HT-29 (cell line): ENCODE results near the gene PSTK. TPM values are rescaled to one million over a fixed set of nuclear protein-coding genes. Genes with fewer than 3 reads are reported as not detected.

ENCODE experiments used
- DNase-seq: peaks from one replicate; pipeline ENCODE4 v3.0.0-alpha.2; 2015; ENCODE audit warnings: low spot score
- total RNA-seq: library from RNA; depleted of rRNA; stranded (reverse); fragments of >200 nt; shearing (Covaris generic); gene quantifications from 2 replicates; pipeline ENCODE4 v1.2.3, GENCODE V29; 2014

PSTK gene
- total RNA-seq, 1 experiment from 2014 or later, result 6.0 TPM

DNA sequence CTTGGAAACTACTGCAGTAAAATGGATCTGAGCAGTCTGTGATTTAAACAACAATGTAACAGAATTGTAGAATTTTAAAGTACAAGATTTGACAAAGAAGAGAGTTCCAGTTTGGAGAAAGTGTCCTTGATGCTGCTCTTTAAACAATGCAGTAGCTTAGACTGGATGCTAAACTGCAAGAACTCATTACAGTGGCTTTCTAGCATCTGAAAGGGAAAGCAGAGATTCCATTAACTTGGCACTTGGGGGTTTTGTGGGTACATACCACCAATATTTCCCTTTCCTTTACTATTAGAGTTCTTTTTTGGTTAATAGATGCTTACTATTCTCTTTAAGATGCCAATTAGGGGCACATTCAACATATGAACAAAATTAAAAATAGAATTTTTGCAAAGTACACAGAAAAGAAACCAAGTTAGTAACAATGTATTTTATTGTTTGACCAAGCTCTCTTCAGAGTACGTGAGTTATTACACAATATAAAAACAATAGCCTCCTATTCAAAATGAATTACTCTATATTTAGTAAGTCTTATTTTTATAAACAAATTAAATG lies 11.9 kb downstream of the PSTK start:
- DNase-seq, result no peak

DNA sequence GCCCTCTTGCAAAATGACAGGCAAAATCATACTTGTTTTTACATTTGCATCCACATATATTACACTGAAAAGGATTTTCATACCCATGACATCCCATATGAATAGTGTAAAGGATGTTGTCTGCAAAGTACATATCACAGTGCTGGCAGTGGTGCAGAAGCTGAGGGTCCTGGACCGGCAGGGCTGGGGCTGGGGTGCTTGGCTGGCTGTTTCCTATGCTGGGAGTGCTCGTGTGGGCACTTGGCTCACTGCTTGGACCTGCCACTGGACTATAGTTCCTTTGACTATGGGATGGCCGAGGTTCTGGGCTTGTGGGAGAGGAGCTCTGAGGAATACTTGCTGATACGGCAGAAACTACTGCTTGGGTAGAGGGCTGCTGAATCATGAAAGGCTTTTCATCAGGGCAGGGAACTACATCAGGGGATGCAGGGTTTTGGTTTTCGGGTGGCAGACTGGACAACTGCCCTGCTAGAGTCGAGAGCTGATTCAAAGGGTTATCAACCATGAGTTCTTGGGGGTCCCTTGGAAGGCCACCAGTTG lies 13.7 kb downstream of the PSTK start:
- no peak for DNase-seq

DNA sequence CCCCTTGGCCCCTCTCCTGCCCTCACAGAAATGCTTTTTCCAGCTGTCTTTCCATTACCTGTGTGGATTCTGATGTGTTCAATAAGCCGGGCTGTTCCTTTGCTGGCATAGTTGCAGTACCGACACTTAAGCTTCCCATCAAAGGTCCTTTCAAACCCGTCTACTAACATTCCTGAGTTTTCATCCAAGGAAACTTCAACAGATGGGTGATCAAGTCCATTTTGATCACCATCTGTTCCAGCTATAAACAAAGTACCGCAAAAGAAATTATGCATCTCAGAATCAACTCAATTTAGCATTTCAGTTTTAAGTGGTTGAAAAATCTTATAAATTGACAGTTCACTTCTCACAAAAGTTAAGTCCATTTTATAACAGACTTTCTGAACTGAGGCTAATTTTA lies 15.7 kb downstream of the PSTK start:
- DNase-seq, result no peak

DNA sequence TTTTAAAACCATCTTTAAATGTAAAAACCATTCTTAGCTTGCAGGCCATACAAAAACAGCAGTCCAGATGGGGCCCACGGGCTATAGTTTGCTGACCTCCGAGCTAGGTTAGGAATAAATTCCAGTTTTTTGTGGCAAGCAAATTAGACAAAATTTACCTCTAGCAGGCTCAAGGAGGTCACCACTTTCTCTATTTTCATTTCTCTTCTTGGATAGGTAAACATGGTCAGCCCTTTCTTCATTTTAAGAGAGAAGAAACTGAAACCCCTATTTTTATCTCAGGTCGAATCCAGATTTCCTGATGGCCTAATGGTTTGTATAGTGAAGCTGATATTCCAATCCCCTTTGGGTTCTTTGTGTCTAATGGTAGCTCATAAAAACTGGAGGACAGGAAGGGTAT lies 17.7 kb downstream of the PSTK start:
- DNase-seq, result no peak

DNA sequence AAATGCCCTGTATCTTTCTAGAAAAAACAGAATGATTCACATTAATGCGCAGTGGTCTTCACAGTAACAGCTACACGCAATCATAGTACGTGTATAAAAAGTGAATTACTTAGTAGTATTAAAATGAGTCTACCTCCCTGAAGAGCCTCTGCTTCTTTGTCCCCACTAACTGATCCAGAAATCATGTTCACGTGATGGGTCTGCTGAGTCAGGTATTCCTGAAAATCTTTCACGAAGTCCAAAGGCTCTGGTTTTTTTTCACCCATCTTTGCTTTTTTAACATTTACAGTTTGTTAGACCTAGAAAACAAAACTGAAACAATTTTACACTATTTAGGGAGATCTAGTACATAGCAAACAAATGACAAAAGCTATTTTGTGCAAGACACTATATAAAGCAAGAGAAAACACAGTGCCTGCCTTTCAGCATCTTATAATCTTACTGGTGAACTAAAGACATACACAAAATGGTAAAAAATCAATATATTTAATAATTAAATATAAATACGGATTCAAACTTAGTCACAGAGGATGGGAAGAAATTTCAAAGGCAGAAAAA lies 18.2 kb downstream of the PSTK start:
- no peak for DNase-seq

DNA sequence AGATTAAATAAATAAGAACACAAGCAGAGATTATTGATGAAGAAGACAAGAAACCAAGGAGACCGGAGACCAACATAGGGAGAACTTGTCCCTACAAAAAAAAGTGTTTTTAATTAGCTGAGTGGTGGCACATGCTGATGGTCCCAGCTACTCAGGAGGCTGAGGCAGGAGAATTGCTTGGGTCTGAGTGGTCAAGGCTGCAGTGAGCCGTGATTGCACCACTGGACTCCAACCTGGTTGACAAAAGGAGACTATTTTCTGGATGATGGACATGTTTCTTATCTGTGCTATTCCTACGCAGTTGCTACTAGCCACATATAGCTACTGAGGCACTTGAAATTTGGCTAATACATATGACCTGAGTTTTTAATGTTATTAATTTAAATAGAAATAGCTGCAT lies 18.7 kb downstream of the PSTK start:
- no peak for DNase-seq

DNA sequence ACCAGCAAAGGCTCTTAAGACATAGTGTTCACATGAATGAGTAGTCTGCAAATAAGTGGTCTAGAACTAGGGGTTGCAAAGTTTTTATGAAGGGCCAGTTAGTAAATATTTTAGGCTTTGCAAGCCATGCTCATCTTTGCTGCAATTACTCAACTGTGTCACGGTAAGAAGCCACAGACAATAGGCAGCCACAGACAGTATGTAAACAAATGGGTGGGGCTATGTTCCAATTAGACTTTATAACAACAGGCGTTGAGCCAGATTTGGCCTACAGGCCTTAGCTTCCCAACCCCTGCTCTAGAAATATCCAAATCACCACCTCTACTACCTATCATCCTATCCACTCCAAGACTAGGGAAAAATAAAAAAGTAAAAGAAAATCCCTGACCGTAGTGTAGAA lies 19.1 kb downstream of the PSTK start:
- peak; percentile 18 for DNase-seq

DNA sequence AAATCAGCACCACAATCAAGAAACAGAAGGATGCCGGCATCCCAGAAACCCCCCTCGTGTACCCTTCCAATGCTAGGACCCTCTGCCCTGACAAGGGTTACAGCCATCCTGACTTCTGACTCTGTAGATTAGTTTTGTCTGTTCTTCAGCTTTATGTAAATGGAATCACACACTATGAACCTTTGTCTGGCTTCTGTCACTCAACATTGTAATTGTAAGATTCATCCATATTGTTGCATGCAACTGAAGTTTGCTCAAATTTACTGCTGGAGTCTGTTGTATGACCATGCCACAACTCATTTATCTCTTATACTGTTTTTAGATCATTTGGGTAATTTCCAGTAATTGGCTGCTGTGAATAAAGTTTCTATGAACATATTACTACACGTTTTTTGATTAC lies 20.0 kb downstream of the PSTK start:
- DNase-seq, result no peak

DNA sequence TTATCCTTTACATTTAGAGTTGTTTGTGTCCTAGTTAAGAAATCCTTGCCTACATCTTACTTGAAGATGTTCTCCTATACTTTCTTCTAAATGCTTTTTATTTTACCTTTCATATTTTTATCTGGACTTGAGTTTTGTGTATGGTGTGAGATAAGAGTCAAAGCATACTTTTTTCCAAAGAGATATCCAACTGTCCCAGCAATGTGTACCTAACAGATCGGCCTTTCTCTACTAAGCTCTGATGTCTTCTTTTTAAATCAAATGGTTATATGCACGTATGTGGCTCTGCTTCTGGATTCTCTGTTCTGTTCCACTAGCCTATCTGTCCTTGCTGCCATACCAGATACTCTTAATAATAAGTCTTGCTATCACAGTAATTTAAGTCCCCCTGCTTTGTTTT lies 21.2 kb downstream of the PSTK start:
- no peak for DNase-seq

DNA sequence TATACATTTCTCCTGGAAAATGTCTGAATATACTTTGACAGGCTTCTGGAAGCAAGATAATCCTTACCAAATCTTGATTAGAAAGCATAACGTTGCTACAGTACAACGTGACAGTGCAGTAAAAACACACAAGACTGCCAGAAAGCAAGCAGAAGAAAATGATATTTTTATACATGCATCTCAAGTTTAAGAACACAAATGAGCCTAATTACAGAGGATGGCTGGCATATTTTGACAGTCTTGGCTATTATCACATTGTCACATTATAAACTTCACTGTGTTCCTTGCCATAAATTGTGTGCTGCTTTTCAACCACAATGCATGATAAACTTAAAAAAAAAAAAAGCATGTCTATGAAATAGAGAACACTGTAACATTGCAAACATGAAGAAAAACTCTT lies 24.1 kb downstream of the PSTK start:
- no peak for DNase-seq

DNA sequence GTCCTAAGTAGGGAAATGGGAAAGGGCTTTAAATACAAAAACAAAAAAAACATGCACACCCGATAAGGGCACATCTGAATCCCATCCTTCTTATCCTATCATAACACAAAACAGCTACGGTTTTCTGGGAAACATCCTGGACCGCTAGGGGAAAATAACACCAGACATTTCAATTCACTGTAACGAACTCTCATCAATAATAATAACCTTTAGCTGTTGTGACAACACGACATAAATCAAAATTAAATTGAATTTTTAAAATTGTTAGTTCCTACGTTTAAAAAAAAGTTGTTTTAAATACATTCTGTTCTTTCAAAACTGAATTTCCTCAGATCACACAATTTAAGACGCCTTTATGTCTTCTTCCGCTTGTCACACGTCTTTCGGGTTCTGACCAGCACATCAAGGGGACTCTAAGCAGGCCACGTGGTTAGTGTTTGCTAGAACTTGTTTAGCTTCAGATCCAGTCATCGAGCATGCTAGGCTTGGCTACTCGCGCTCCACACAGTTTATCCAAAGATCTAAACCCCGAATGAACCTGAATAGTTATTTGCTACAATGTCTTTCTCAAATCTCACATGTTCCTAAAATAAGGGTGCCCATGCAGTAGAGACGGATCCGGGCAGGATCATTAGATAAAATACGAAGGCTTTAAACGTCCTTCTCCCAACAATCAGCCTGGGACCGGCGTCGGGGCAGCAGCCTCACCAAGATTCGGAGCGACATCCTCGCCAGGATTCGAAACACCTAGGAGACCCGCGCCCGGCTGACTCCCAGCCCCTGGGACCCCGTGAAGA lies 27.6 kb downstream of the PSTK start:
- peak; percentile 76 for DNase-seq

DNA sequence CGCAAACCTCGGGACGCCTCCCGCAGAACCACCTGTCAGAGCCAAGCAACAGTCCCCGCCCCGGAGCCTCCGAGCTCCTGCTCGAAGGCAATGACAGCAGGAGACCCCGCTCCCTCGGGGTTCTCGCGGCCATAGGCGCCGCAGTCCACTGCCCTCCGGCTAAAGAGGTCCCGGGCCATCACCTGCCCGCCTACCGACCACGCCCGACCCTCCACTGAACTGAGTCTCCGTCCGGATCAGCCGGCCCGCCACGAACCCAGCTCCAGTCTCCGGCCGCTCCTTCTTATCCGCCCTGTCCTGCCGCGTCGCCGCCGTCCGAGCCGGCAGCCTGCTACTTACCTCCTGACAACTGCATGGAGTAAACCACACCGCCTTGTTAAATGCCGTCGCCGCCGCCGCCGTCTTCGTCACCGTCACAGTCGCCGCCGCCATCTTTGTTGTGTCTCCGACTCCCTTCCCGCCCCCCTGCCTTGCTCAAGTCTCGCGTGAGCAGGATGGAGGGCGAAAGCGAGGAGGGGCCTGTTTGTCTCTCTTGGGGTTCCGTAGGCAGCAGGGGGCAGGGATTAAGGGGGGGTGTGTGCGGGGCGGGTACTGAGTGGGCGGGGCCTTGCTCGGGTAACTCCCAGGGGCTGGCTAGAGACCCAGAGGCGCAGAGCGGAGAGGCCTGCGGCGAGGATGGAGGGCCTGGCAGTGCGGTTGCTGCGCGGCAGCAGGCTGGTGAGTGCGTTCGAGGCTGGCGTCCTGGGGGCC lies 28.3 kb downstream of the PSTK start, which contains the start of the genes ACADSB and IKZF5:
ACADSB (plus strand) TSS at position 652 of the 750 bp plus-strand sequence; CDS start at position 676, 24 bp downstream.
IKZF5 (minus strand) TSS at position 441 of the 750 bp plus-strand sequence. CDS start 10,170 bp downstream, outside the sequence.
- peak; percentile 93 for DNase-seq

DNA sequence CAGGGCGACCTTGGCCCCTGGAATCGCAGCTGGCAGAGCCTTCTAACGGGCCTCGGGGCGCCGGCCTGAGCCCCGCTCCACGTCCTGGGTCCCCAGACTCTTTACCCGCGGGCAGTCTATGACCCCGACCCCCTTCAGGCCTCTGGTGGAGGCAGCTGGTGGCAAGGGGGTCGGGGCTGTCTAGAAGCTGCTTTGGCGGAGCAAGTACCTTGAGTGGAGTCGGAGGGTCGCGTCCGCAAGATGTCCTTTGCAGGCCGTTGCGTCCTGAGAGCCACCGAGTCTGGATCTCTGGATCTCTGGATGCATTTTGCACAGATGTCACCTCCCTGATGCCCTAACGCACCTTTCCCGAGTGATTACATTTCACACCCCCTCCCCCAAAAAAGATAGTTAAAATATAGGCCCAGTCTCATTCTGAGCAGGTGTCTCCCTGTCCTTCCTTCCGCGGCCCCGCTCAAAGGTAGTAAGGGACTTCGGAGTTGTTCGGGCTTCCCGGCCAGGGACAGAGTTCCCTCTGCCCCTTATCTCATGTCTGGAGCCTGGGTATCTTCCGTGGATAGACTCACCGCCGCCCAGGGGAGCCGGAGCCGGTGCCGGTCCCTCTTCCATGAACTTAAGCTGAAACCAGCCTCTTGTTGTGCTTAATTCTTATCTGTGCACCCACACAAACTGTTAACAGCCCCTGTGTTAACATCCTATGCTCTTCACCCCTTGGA lies 29.1 kb downstream of the PSTK start:
- no peak for DNase-seq

DNA sequence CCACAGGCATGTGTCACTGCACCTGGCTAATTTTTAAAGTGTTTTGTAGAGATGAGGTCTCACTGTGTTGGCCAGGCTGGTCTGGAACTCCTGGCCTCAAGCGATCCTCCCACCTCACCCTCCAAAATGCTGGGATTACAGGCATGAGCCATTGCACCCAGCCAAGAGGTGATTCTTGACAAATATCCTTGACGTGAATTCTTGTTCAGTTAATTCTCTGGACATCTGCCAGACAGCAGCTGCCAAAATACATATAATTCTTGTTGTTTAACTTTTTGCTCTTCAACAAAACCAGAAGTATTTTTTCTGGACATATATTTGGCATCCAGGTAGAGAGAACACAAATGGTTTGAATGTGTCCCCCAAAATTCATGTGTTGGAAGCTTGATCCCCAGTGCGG lies 31.8 kb downstream of the PSTK start:
- DNase-seq, result no peak

DNA sequence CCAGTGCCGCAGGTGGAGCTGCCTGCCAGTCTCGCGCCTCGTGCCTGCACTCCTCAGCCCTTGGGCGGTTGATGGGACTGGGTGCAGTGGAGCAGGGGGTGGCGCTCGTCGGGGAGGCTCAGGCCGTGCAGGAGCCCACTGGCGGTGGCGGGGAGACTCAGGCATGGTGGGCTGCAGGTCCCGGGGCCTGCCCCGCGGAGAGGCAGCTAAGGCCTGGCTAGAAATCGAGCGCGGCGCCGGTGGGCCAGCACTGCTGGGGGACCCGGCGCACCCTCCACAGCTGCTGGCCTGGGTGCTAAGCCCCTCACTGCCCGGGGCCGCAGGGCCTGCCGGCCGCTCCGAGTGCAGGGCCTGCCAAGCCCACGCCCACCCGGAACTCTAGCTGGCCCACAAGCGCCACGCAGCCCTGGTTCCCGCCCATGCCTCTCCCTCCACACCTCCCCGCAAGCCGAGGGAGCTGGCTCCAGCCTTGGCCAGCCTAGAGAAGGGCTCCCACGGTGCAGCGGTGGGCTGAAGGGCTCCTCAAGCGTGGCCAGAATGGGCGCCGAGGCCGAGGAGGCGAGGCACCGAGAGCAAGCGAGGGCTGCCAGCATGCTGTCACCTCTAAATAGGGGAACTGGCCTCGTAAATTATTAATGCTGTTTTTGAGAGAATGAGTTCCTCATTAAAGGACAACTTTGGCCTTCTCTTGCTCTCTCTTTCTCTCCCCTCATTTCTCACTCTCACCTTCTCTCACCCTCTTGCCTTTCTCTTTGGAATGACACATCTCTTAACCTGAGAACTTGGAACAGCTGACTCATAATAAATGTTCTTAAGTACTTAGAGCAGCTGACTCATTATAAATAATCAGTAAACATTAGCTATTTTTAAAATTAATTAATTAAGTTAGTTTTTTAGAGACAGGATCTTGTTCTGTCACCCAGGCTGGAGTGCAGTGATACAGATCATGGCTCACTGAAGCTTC lies 33.5 kb downstream of the PSTK start:
- no peak for DNase-seq

DNA sequence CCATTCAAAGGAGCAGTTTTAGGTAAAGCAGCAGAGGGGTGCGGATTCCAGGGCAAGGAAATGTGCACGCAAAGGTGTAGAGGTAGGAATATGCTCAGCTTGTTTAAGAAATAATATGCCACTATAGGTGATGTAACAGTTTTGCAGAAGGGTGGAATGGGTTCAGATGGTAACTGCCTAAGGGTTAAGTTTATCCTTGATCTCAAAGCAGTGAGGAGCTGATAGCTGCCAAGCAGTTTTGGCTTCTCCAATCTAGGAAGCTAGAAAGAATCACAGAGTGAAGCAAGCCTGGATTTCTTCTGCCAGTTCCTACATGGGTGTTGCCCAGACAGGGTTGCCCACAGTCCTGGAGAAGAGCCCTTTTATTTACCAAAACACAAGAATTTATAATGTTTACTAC lies 34.6 kb downstream of the PSTK start:
- DNase-seq, result no peak

DNA sequence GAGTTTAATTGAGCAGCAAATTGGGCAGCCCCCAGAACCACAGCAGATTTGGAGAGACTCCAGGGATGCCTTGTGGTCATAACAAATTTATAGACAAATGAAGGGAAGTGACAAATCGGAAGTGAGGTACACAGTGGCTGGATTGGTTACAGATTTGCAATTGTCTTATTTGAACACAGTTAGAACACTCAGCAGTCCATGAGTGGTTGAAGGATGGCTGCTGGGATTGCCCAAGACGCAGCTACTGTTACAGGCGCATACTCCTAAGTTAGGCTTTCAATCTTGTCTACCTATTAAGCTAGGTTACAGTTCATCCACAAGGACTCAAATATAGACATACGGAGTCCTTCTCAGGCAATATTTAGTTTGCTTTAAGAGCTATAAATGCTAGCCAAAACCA lies 36.0 kb downstream of the PSTK start:
- DNase-seq, result no peak

DNA sequence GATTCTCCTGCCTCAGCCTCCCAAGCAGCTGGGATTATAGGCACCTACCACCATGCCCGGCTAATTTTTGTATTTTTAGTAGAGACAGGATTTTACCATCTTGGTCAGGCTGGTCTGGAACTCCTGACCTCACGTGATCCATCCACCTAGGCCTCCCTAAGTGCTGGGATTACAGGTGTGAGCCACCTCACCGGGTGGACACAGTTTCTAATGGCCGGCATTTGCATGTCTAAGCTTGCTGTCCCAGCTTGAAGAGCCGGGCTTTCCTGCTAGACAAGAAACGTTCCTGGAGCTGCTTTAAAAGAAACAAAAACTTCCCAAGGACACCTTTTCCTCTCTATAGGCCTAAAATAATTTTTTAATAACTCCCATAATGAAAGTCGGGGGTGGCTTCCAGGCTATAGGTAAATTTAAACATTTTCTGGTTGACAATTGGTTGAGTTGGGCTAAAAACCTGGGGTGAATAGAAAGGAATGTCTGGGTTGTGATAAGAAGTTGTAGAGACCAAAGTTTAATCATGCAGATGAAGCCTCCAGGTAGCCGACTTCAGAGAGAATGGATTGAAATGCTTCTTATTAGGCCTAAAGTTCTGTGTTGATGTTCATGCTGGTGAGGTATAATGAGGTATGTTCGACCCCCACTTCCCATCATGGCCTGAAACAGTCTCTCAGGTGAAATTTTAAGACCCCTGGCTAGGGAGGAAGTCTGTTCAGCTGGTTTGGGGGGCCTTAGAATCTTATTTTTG lies 37.4 kb downstream of the PSTK start:
- DNase-seq, result no peak

DNA sequence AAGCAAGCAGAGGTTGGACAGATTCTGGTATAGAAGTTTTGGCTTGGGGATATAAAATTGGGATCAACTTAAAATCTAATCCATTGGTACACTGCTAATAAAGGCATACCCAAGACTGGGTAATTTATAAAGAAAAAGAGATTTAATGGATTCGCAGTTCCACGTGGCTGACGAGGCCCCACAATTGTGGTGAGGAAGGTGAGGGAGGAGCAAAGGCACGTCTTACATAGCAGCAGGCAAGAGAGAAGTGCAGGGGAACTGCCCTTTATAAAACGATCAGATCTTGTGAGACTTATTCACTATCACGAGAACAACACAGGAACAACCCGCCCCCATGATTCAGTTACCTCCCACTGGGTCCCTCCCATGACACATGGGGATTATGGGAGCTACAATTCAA lies 38.3 kb downstream of the PSTK start:
- no peak for DNase-seq
